ENCODE data around the gene ERGIC1. TPM values are rescaled to one million over a fixed set of nuclear protein-coding genes. Genes with fewer than 3 reads are reported as not detected.

Gene ERGIC1
- total and polyA plus RNA-seq, 2 of the 13 experiments (the other 11 are each of a cell fraction or from before 2014, with no cell fraction given), result 78.5 to 184 TPM

- TF ChIP-seq HHEX (CRISPR knock-in tag; IDR thresholded peaks at IDR 0.05), result no peak
- TF ChIP-seq RAD21 (CRISPR knock-in tag; IDR thresholded peaks at IDR 0.05), result peak; percentile 44
- TF ChIP-seq, protein P1, sequence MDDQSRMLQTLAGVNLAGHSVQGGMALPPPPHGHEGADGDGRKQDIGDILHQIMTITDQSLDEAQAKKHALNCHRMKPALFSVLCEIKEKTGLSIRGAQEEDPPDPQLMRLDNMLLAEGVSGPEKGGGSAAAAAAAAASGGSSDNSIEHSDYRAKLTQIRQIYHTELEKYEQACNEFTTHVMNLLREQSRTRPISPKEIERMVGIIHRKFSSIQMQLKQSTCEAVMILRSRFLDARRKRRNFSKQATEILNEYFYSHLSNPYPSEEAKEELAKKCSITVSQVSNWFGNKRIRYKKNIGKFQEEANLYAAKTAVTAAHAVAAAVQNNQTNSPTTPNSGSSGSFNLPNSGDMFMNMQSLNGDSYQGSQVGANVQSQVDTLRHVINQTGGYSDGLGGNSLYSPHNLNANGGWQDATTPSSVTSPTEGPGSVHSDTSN (CRISPR knock-in tag; IDR thresholded peaks at IDR 0.05; ENCODE audit: borderline replicate concordance), result no peak
- TF ChIP-seq ZNF263 (CRISPR knock-in tag; IDR thresholded peaks at IDR 0.05), result no peak
- TF ChIP-seq ZNF317 (CRISPR knock-in tag; IDR thresholded peaks at IDR 0.05), result no peak
- no peak; the same call in 1 of the 2 replicates for TF ChIP-seq CHD2 (IDR thresholded peaks at IDR 0.05; ENCODE audit: low read depth, low read length)
- TF ChIP-seq NKX3-1 (CRISPR knock-in tag; IDR thresholded peaks at IDR 0.05), result peak; percentile 66; the same call in 1 of the 2 replicates
- TF ChIP-seq ZNF607 (CRISPR knock-in tag; IDR thresholded peaks at IDR 0.05; ENCODE audit: borderline replicate concordance), result no peak; the same call in 1 of the 2 replicates
- TF ChIP-seq IKZF4 (CRISPR knock-in tag; IDR thresholded peaks at IDR 0.05; ENCODE audit: borderline replicate concordance, low read depth, not compliant biosample characterization), result no peak
- 0 out of 2 replicates have a peak, but pooled peaks have one; percentile 35 for TF ChIP-seq ISL2 (CRISPR knock-in tag; IDR thresholded peaks at IDR 0.05)
- TF ChIP-seq MLLT10 (CRISPR knock-in tag; IDR thresholded peaks at IDR 0.05), result no peak
- TF ChIP-seq TBX3 (IDR thresholded peaks at IDR 0.05; ENCODE audit: borderline replicate concordance), result no peak
- no peak for TF ChIP-seq ZNF576 (CRISPR knock-in tag; IDR thresholded peaks at IDR 0.05)
- no peak; the same call in 1 of the 2 replicates for TF ChIP-seq ATF7-NPFF (CRISPR knock-in tag; IDR thresholded peaks at IDR 0.05; ENCODE audit: low read depth)
- TF ChIP-seq ZFP1 (CRISPR knock-in tag; IDR thresholded peaks at IDR 0.05), result no peak
- TF ChIP-seq ZMYM3 (CRISPR knock-in tag; IDR thresholded peaks at IDR 0.05), result peak; percentile 57; the same call in 1 of the 2 replicates
- TF ChIP-seq, protein P2, sequence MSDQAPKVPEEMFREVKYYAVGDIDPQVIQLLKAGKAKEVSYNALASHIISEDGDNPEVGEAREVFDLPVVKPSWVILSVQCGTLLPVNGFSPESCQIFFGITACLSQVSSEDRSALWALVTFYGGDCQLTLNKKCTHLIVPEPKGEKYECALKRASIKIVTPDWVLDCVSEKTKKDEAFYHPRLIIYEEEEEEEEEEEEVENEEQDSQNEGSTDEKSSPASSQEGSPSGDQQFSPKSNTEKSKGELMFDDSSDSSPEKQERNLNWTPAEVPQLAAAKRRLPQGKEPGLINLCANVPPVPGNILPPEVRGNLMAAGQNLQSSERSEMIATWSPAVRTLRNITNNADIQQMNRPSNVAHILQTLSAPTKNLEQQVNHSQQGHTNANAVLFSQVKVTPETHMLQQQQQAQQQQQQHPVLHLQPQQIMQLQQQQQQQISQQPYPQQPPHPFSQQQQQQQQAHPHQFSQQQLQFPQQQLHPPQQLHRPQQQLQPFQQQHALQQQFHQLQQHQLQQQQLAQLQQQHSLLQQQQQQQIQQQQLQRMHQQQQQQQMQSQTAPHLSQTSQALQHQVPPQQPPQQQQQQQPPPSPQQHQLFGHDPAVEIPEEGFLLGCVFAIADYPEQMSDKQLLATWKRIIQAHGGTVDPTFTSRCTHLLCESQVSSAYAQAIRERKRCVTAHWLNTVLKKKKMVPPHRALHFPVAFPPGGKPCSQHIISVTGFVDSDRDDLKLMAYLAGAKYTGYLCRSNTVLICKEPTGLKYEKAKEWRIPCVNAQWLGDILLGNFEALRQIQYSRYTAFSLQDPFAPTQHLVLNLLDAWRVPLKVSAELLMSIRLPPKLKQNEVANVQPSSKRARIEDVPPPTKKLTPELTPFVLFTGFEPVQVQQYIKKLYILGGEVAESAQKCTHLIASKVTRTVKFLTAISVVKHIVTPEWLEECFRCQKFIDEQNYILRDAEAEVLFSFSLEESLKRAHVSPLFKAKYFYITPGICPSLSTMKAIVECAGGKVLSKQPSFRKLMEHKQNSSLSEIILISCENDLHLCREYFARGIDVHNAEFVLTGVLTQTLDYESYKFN (CRISPR knock-in tag; conservative IDR thresholded peaks at IDR 0.05), result peak; percentile 71
- TF ChIP-seq PLRG1 (conservative IDR thresholded peaks at IDR 0.05), result no peak
- 0 out of 2 replicates have a peak, but pooled peaks have one; percentile 79 for TF ChIP-seq ZNF138 (CRISPR knock-in tag; IDR thresholded peaks at IDR 0.05; ENCODE audit: low read depth)
- TF ChIP-seq RBM39 (IDR thresholded peaks at IDR 0.05; ENCODE audit: low read depth, low read length, poor library complexity, severe bottlenecking), result peak; percentile 58
- 0 out of 2 replicates have a peak, but pooled peaks have one; percentile 33 for TF ChIP-seq ZNF546 (CRISPR knock-in tag; conservative IDR thresholded peaks at IDR 0.05)
- peak; percentile 44; the same call in 1 of the 2 replicates for TF ChIP-seq SALL1 (CRISPR knock-in tag; IDR thresholded peaks at IDR 0.05)
- peak; percentile 51; the same call in 1 of the 2 replicates for TF ChIP-seq BCL3 (CRISPR knock-in tag; IDR thresholded peaks at IDR 0.05)
Observed at GRCh38 chr5:172833686-172834414, at the start of gene ERGIC1 (continued).
